Islet of Langerhans (tissue), 1 donor: ENCODE results near the gene OBI1.

ENCODE experiments used
- FAIRE-seq: peaks from one replicate; lab custom pipeline; 2011; peaks lifted over from hg19 to GRCh38; lab: Jason Lieb, UNC

Gene OBI1

DNA sequence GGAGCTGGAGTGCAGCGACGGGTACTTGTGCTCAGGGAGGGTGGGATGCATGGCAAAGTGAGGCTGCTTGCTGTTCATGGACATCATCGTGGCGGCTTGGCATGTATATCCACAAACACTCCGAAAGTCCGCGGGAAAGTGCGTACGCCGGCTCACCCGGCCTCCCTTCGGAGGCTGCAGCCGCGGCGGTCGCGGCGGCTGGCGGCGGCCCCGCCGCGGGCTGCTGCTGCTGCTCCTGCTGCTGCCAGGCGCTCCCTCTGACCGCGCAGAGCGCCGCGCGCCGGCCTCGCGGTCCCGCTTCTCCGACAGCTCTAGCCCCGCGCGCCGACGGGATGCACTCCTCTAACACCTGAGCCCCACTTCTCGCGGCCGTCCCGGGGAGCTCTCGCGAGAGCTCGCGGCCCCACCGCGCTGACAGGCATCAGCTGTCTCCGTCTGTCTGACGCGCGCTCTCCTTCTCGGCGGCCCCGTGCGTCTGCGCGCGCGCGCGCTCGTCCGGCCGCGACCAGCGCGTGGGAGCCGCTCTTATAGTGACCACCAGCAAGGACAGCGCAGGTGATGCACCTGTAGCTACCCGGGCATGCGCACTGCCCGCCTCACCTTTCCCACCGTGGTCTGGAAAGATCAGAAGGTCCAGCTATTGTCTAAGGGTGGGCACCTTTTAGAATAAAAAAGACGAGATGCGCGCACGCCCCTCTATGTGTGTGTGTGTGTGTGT, 55.6 kb downstream of the OBI1 start, which contains the start of gene POU4F1:
Gene POU4F1 (minus strand): TSS at position 313 of the 718 bp plus-strand sequence. CDS start 226 bp downstream, at position 87.
- FAIRE-seq: no peak

DNA sequence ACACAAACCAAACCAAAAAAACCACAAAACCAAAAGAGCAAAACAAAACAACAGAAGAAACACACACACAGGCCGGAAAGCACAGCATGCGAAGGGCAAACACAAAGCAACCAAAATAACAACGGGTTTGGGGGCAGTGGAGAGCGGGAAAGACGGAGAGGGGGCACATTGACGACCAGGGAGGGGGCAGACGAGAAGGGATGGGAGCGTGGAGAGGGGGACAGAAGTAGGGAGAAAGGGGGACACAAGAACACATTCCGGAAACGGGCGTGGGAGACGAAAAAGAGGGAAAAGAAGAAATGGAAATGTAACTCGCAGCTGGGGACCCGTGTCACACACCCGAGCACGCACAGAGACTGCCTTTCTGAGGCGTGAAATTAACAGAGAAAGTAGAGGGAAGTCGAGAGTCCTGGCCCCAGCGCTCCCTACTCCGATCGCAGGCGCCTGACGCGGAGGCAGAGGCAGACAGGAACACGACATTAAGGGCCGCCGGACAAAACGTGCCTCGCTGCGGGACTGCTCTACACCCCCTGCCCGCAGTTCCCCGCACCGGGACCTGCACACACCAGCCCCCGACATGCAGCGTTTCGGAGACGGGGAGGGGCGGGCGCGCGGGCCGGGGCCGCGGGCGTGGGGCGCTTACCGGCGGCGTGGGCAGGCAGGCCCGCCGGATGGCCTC, 56.3 kb downstream of the OBI1 start:
- FAIRE-seq: no peak

DNA sequence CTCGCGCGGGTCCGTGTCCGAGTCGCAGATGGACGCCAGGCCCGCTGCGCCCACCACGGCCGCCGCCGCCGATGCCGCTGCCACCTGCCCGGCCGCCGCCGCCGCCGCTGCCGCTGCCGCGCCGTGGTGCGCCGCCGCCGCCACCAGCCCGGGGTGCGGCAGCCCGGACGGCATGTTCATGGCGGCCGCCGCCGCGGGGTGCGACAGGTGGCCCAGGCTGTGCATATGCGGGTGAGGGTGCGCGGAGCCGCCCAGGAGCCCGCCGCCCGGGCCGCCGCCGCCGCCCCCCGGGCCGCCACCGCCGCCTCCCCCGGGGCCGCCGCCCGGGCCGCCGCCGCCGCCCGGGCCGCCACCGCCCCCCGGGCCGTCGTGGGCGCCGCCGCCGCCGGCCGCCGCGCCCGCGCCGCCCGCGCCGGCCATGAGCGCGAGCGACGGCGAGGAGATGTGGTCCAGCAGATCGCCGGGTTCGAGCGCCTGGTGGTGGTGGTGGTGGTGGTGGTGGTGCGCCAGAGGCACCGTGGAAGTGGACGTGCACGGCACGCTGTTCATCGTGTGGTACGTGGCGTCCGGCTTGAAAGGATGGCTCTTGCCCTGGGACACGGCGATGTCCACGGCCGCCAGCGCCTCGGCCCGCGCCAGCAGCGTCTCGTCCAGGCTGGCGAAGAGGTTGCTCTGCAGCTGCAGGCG, 56.9 kb downstream of the OBI1 start:
- FAIRE-seq: no peak

DNA sequence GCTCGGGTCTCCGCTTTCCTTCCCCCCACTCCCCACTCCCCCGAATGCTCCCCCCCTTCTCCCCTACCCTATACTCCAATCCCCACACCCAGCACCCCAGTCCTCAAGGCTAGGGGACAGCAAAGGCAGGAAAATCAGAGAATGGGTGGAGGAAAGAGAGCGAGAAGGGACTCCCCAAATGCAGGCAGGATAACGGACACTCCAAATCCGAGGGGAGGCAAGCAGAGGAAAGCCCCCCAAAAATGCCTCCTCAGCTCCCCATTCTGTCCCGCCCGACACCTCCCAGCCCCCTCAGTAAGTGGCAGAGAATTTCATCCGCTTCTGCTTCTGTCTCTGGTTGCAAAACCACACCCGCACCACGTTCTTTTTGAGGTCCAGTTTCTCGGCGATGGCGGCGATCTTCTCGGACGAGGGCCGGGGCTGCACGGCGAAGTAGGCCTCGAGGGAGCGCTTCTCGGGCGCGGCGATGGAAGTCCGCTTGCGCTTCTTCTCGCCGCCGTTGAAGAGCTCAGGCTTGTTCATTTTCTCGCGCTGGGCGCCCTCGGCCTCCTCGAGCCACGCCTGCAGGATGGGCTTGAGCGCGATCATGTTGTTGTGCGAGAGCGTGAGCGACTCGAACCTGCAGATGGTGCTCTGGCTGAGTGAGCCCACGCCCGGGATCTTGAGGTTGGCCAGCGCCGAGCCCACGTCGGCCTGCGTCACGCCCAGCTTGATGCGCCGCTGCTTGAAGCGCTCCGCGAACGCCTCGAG, 57.7 kb downstream of the OBI1 start:
- FAIRE-seq: no peak

DNA sequence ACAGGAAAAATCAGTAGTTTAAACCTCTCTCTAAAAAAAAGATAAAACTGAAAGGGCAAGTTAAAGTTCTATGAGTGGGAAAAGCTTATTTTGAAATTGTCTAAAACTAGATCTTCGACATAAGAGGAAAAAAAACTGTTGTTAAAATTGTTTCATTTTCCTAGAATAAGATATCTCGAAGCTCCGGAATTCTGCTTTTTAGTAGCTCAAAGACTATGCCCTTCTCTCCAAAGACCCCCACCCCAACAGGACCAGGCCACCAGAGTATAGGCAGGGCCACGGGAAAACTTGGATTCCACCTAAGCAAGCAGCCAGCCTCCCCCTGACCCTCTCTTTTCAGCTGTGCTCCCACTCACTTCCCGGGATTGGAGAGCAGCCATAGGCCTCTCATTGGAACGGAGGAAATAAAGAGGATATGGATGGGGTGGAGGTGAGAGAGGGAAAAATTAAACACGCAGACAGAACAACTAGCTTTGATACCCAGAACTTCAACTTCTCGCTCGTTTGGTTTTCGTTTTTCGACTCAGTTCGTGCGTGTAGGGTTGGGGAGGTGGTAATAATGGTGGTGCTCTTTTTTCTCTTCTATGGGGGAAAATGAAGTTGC, 58.6 kb downstream of the OBI1 start:
- FAIRE-seq: no peak

DNA sequence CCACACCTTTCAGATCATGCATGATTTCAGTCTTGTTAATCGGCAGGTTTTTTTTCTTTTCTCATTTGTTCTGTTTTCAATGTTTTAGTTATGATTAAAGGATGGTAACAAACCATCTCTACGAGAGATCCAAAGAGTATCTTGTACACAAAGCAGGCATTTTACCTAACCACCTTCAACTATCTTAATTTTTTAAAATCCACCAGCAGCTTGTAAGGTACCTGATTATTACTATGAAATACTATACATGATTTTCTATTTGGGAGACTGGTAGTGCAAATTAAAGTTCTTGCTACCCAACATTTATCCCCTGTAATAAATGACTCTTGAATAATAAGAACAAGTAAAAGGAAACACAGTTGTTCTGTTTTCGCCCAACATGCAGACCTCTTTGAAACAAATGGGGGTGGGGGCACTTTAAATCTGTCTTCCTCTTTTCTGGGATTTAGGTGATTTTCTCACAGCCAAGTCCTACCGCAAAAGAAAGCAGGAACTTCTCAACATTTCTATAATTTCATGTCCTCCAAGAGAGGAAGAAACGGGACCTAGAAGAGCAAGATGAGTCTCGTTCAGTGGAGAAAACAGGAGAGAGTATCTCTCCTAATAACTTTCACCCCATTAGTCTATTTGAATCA, 59.2 kb downstream of the OBI1 start:
- no peak for FAIRE-seq

DNA sequence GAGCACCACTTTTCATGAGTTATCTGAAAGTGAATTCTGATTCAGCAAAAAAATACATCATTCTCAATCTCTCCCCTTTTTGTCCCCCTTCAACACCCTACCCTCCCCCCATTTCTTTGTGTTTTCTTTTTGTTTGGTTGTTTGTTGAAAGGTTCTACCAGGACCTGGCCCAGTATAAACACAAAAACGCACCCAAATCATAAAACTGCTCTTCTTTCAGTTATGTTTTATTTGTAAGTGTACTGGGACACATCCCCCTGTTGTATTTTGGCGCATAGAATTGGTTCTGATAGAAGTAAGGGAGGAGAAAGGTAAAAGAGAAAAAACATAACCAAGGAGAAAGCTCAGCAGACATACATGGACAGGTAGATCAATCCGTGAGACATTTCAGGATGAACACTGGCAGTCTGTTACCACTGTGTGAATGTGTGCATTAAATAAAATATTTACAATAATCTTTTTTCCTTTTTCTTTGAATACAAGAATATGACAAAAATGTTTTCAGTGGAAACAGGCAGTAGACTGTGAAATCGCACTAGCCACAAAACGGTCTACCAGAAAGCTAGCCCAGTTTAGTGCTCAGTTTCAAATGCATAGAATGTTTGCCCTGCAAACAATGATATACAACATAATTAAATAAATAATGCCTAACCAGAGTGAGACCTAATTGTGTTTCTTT, 59.9 kb downstream of the OBI1 start:
- FAIRE-seq: no peak

DNA sequence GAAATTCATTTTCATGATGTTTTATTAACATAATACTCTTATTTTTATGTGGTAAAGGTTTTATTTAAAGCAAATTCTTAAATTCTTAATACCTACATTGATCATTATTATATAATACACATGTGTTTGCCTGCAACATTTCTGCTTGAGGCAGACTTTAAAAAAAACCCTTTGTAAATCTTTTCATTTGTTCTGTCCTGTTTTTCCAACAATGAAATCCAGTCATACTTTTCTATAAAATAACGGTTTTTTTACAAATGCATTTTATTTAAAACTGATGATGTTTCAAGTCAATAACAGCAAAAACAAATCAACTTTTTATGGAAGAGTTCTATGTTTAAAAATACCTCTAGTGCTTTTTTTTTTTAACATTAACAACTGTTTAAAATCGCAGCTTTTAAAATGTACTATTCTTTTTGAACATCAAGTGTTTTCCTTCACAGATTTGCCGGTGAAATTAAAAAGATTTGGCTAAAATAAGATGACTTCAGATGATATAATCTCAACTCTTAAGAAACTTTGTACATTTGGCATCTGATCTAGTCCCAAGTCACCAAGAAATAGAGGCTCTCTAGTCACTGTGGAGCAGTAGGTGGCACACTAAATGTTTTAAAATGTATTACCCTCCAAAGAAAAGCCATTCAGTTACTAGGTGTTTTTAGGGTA, 60.7 kb downstream of the OBI1 start:
- no peak for FAIRE-seq

DNA sequence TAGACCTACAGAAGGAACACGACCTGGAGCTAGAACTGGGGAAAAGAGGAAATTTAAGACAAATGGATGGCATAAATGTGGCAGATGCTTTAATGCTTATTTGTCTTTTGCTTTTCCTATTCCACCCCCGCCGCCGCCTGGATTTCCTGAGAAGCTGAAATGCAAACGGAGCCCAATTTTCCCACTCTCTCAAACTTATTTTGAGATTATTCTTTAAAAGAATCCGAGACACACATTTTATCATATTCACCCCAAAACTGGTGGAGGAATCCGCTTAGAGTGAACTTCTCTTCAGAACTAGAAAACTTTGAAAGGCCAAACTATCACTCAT, 61.4 kb downstream of the OBI1 start:
- FAIRE-seq: no peak

DNA sequence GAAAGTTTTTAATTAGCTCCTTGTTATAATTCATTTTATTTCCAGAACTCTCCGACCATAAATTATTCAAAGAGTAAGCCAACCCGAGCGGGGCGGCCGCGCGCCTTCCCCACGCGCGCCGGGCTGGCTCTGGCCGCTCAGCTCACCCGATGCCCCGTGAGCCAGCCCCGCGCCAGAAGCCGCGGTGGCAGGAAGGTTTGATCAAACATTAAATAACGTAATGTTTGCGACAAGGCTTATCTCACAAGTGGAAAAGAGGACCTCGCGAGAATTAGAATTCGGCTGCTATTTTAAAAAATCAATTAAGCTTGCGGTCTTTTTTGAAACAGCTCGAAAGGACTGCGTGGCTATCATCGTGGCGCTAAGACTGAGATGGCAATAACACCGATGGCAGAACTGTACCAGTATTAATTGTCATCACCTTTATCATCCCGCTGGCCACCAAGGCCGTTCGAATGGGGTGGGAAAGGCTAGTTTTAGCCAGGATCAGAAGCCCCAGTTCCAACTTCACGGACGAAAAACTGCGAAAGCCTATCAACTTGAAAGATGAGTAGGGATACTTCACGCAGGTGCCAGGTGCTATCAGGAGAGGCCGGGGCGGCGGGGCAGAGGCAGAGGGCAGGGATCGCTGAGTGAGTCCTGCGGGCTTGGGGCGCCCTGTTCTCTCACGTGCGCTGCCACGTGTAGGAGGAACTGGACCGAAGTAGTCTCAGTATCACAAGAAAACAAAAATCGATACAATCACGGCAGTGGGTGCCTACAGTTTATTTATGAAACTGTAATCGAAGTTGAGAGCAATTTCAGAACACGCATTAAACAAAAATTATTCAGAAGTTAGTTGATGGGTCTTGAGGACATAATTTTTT, 62.0 kb downstream of the OBI1 start:
- FAIRE-seq: no peak

DNA sequence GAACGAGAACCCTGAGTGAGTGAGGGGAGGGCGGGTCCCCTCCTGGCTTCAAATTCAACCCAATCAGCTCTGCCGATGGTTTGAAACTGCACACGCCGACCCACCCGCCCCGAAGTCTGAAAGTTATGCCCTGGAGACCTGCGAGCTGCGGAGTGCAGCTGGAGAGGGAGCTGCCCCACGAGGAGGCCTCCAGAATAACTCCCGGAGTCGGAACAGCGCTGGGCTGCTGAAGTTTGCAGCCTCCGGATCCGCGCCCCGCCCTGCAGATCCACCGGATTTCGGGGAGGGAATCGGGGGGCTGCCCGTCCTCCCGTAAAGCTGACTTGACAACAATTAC, 62.6 kb downstream of the OBI1 start:
- FAIRE-seq: no peak

DNA sequence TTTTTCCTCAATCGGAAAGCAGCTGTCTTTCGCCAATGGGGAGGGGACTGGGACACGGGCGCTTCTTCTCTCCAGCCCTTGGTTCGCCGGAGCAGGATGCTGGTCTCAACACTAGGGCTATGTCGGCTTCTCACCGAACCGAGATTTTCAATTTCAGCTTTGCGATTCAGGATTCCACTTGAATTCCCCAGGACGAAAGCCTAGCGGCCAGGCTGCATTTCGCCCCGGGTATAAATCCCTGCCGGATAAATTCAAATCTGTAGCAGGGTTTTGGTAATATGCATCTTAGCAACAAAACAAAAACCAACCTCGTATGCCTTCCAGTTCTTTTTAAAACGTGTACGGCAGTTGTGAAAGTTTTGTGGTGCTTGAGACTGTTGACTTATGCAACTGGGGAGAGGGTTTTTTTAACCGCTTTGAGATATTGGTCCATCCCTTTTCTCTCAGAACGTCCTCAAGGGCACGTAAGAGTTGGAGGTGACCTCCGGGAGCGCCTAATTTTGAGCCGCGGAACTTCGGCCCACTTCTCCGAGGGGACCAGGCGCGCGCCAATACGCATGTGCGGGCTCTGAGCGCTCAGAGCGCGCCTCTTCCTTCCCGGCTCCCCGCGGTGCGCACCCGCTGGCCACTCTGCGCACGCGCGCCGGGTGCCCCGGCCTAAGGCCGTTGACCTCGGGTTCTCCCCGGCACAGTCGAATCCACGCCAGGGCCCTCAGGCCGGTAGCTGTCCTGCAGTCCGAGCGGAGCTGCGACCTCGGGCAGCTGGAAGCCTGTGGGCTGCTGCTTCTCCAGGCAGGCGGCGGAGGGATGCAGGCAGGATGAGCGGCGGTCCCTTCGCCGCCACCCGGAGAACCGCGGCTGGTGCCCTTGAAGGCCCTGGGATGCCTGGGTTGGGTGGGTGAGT, 63.2 kb downstream of the OBI1 start:
- FAIRE-seq: no peak

DNA sequence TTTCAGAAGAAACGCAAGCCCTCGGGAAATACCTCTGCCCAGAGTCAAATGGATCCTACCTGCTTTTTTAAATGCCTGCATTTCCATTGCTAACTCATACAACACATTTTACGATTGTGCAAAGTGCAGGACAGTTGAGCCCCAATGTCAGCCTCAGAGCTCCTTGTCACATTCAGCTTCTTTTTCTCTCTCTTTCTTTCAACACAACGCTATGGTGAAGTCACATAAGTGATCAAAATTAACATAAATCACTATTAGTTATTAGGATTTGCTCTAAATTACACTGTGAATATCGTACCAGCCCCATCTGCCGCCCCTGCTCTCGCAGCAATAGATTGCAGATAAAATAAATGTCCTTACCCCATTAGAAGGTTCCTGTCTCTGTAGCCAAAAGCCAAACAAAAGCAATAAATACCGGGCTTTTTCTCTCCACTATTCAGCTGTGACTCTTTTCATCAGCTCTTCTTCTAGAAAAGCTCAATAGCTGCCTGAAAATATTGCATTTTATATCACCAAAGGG, 64.4 kb downstream of the OBI1 start:
- no peak for FAIRE-seq

DNA sequence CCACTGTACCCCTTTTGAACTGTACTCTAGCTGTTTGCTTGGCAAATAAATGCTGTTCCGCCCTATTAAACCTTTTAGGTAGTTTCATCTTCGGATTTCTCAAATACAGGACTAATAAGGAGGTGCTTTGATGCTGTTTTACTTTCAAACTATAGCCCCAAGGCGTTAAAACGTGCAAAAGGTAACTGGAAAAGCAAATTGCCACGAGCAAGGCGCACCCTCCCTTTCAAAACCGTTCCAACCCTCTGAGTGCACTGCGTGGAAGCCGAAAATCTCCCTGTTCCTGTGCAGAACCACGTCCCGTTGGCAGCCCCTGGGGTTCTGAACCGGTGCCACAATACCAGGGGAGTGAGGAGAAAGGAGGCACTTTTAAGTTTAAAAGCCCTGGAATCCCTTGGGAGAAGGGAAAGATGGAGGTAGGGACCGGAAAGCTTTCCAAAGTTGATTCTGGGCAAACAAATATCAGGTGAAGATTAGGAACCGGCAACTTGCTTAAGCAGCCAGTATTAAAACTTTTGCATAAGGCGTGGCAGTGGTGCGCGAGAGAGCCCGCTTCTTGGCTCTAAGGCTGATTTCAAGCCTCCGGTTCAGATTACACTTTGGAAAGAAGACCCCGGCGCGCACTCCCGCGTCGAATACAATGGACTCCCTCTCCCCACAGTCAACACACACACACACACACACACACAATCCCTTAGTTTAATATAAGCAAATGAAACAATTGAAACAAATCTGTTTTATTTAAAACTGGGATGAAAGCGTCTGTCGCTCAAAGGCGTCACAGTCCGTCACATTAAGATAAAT, 65.1 kb downstream of the OBI1 start:
- FAIRE-seq: no peak

DNA sequence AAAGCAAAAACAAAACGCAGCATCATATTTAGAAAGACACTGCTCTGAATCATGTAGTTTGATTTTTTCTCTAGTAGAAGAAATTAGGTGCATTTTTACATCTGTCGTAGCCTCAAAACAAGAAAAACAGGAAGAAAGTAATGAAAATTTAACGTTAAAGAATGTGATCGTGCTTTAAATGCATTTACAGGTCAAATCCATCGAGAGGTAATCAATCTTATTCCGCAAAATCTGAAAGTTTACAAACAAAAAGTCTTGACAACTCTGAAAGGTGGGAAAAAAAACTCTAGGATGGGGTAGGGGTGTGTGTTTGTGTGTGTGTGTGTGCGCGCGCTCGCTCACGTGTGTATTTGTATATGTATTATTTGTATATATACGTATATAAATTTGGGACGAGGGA, 65.8 kb downstream of the OBI1 start:
- FAIRE-seq: no peak

DNA sequence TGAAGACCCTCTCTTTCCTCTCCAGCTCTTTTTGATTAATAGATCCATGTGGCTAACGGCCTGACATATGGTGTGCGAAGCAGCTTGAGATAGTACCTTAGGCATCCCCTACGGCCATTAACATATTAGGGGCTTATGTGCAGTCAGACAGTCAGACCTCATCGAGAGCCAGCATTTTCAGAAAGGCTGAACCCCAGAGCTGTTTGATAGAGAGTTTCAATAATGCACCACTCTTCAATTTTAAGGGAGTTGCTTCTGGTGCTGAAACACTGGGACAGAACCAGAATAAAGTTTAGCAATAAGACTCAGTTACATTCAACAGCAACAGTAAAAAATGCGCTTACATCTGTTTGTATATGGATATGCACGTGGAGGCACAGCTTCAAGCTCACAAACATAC, 66.4 kb downstream of the OBI1 start:
- FAIRE-seq: no peak

DNA sequence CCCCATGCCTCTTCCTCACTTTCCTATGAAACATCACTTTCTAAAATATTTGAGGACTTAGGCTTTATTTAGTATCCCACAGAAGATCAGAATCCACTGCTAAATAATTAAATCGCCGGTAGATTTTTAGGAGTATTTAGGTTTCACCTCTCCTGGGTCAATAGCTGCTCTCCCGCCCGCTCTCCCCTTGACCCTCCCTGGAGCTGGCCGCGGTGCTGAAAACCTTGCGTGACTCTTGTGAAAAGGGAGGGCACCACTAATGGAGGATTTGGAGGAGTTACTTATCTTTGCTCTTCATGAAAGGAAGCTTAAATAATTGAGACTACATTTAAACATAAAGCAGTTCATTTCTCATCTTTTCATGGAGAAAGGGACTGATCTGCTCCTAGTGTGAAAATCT, 69.7 kb downstream of the OBI1 start:
- FAIRE-seq: no peak

DNA sequence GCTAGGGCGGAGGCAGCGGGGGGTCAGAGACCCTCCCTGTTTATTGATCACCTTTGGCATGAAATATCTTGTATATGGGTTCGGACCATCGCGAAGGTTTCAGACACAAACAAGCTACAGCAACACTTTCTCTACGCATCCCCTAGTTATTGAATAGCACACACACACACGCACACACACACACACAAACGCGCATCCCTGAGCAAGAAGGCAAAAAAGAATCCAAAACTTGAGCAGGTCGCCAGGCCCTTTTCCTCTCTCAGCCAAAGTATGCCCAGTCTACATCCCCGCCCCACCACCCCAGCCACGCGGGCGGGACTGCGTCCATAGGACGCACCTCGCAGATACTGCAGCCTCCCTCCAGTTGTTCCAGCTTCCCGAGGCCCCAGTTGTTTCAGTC, 71.6 kb downstream of the OBI1 start:
- no peak for FAIRE-seq
